A549 (cell line): Measurements from ENCODE around the gene DCUN1D4. TPM values are rescaled to one million over a fixed set of nuclear protein-coding genes. Genes with fewer than 3 reads are reported as not detected.

Experiments used
- ATAC-seq, 2 experiments: fragments of 200-7000 bp in 1 of 2; fragments of >200 bp in 1 of 2; cut with Nextera tagmentation in 1 of 2; cut with Tn5 transposase in 1 of 2; 3 replicates each; pipeline versions ENCODE4 v1.8.0 to v1.9.1; 2018 to 2020; ENCODE audit warnings: mild to moderate bottlenecking in 1 of 2, moderate library complexity in 1 of 2
- CTCF ChIA-PET: fragments of 300-600 bp; sonication (Branson Sonifier 250); formaldehyde crosslinking; extraction: SDS; loops from one replicate; lab custom pipeline; 2021; ENCODE audit warnings: antibody characterized with exemption, inconsistent platforms; lab: Yijun Ruan, JAX
- POLR2A ChIA-PET: fragments of 350-600 bp; formaldehyde crosslinking; extraction: SDS; loops from one replicate; lab custom pipeline; 2021; ENCODE audit warnings: antibody characterized with exemption, inconsistent platforms; lab: Yijun Ruan, JAX
- DNase-seq, 2 experiments: peaks; one replicate each; pipeline versions ENCODE4 v3.0.0 to v3.0.0-alpha.2; 2011 to 2016; ENCODE audit warnings: low read depth in 1 of 2, low spot score in 1 of 2
- FAIRE-seq: peaks from 2 replicates; lab custom pipeline; 2011; peaks lifted over from hg19 to GRCh38; lab: Jason Lieb, UNC
- H3K27ac ChIP-seq, 2 experiments: fragments of >200 bp; sonication (Bioruptor Twin); formaldehyde crosslinking; 3 replicates each; pipeline ENCODE4 v1.5.1; 2016 to 2017
- H3K4me1 ChIP-seq: fragments of >200 bp; sonication (Bioruptor Twin); formaldehyde crosslinking; 3 replicates; pipeline ENCODE4 v1.6.1; 2016
- H3K4me2 ChIP-seq: fragments of >200 bp; sonication (Bioruptor Twin); formaldehyde crosslinking; 3 replicates; pipeline ENCODE4 v1.6.1; 2016
- H3K4me3 ChIP-seq: fragments of >200 bp; sonication (Bioruptor Twin); formaldehyde crosslinking; 3 replicates; pipeline ENCODE4 v1.5.1; 2016
- H3K9me3 ChIP-seq: fragments of >200 bp; sonication (Bioruptor Twin); formaldehyde crosslinking; 3 replicates; pipeline ENCODE4 v1.6.1; 2016
- BCL3 ChIP-seq: fragments of >200 bp; sonication (Bioruptor Twin); formaldehyde crosslinking; IDR thresholded peaks from 3 replicates; pipeline ENCODE4 v1.6.1; 2016
- BHLHE40 ChIP-seq: IDR thresholded peaks from 2 replicates; pipeline ENCODE4 v1.6.1; 2012; ENCODE audit warnings: low read depth, low read length, inconsistent platforms
- CBX2 ChIP-seq: fragments of 200-600 bp; sonication (generic); IDR thresholded peaks from 2 replicates; pipeline ENCODE4 v1.6.1; 2016; ENCODE audit warnings: low read depth, mild to moderate bottlenecking, borderline replicate concordance
- CBX8 ChIP-seq: fragments of 200-600 bp; sonication (generic); IDR thresholded peaks from 2 replicates; pipeline ENCODE4 v1.6.1; 2016
- CHD4 ChIP-seq: fragments of 200-600 bp; sonication (generic); IDR thresholded peaks from 2 replicates; pipeline ENCODE4 v1.6.1; 2016; ENCODE audit warnings: antibody characterized with exemption, mild to moderate bottlenecking, borderline replicate concordance
- E2F6 ChIP-seq: IDR thresholded peaks from 2 replicates; pipeline ENCODE4 v1.6.1; 2012; ENCODE audit warnings: low read depth, borderline replicate concordance
- FOSL2 ChIP-seq, 2 experiments: fragments of 450-650 bp in 1 of 2; fragments of >200 bp in 1 of 2; sonication (Bioruptor Twin) in 1 of 2; formaldehyde crosslinking; IDR thresholded peaks; 2 replicates each; pipeline versions ENCODE4 v1.5.0 to v1.6.1; 2016 to 2020; ENCODE audit warnings: mild to moderate bottlenecking in 1 of 2, moderate library complexity in 1 of 2
- FOXS1 ChIP-seq: fragments of 250-450 bp; sonication (Bioruptor Pico); IDR thresholded peaks from 2 replicates; pipeline ENCODE4 v1.5.0; 2020; ENCODE audit warnings: mild to moderate bottlenecking, moderate library complexity
- HDAC2 ChIP-seq: fragments of 200-600 bp; sonication (generic); IDR thresholded peaks from 2 replicates; pipeline ENCODE4 v1.6.1; 2016
- HMGXB4 ChIP-seq: fragments of 250-450 bp; sonication (Bioruptor Pico); IDR thresholded peaks from 2 replicates; pipeline ENCODE4 v1.5.0; 2021; ENCODE audit warnings: mild to moderate bottlenecking, moderate library complexity, borderline replicate concordance
- HOXA7 ChIP-seq: fragments of 250-450 bp; sonication (Bioruptor Pico); IDR thresholded peaks from 2 replicates; pipeline ENCODE4 v1.5.0; 2020; ENCODE audit warnings: mild to moderate bottlenecking, moderate library complexity
- HOXB13 ChIP-seq: fragments of 250-450 bp; sonication (Bioruptor Pico); IDR thresholded peaks from 2 replicates; pipeline ENCODE4 v1.5.0; 2020; ENCODE audit warnings: low read depth, mild to moderate bottlenecking, moderate library complexity
- KDM5A ChIP-seq: fragments of 200-600 bp; sonication (generic); IDR thresholded peaks from 2 replicates; pipeline ENCODE4 v1.6.1; 2016; ENCODE audit warnings: antibody characterized with exemption, mild to moderate bottlenecking
- MAZ ChIP-seq: fragments of 150-350 bp; IDR thresholded peaks from 2 replicates; pipeline ENCODE4 v1.6.1; 2014; ENCODE audit warnings: antibody characterized with exemption, low read depth, low read length, borderline replicate concordance
- NFE2L2 ChIP-seq: fragments of 150-350 bp; conservative IDR thresholded peaks from 2 replicates; pipeline ENCODE4 v1.6.1; 2014; ENCODE audit warnings: low read length
- NPAS2 ChIP-seq: fragments of 250-450 bp; sonication (Bioruptor Pico); IDR thresholded peaks from 2 replicates; pipeline ENCODE4 v1.8.0; 2022; ENCODE audit warnings: mild to moderate bottlenecking, moderate library complexity, borderline replicate concordance
- NR3C1 ChIP-seq: fragments of >200 bp; sonication (Bioruptor Twin); formaldehyde crosslinking; IDR thresholded peaks from 3 replicates; pipeline ENCODE4 v1.6.1; 2017
- POLR2AphosphoS2 ChIP-seq: conservative IDR thresholded peaks from 2 replicates; pipeline ENCODE4 v1.6.1; 2012; ENCODE audit warnings: low read length, improper control_type of control experiment, inconsistent platforms
- RAD21 ChIP-seq, 2 experiments: fragments of >200 bp in 1 of 2; sonication (Bioruptor Twin) in 1 of 2; formaldehyde crosslinking in 1 of 2; IDR thresholded peaks in 1 of 2; conservative IDR thresholded peaks in 1 of 2; 2 replicates in 1 of 2; 3 replicates in 1 of 2; pipeline ENCODE4 v1.6.1; 2012 to 2018; ENCODE audit warnings: inconsistent platforms in 1 of 2
- RARB ChIP-seq: fragments of 250-450 bp; sonication (Bioruptor Pico); IDR thresholded peaks from 2 replicates; pipeline ENCODE4 v1.8.0; 2021; ENCODE audit warnings: mild to moderate bottlenecking, moderate library complexity
- RCOR1 ChIP-seq: fragments of 150-350 bp; IDR thresholded peaks from 2 replicates; pipeline ENCODE4 v1.6.1; 2014; ENCODE audit warnings: antibody characterized with exemption, low read length, low read depth
- TFCP2L1 ChIP-seq: fragments of 250-450 bp; sonication (Bioruptor Pico); IDR thresholded peaks from 2 replicates; pipeline ENCODE4 v1.5.0; 2021; ENCODE audit warnings: mild to moderate bottlenecking
- USF2 ChIP-seq: fragments of 450-650 bp; IDR thresholded peaks from 2 replicates; pipeline ENCODE4 v1.6.1; 2014; ENCODE audit warnings: antibody characterized with exemption
- ZSCAN20 ChIP-seq: fragments of 250-450 bp; sonication (Bioruptor Pico); IDR thresholded peaks from 2 replicates; pipeline ENCODE4 v1.8.0; 2022; ENCODE audit warnings: mild to moderate bottlenecking, moderate library complexity
- WGBS: methylation state at CpG from one replicate; pipeline ENCODE4 v1.1.6; 2017; ENCODE audit errors: missing lambda C conversion rate; 5-methylcytosine and 5-hydroxymethylcytosine counted together
- polyA plus RNA-seq, 4 experiments: library from polyadenylated mRNA; depleted of rRNA in 3 of 4; stranded (reverse); fragments of >200 nt; fragmentation: RNase III in 1 of 4; extraction: RNeasy Plus Mini Kit Qiagen cat#74134 plus additional on column Dnase treatment in 1 of 4; gene quantifications; 2 replicates in 3 of 4; 3 replicates in 1 of 4; pipeline ENCODE4 v1.2.3, GENCODE V29; 2011 to 2017

The DCUN1D4 gene
- polyA plus RNA-seq, 2 of the 4 experiments (the other 2 are of a cell fraction) = 25.2 to 65.0 TPM

GRCh38 chr4:51960486-51960885 lies 117.5 kb downstream of the DCUN1D4 start:
- DNase-seq (no peak), ATAC-seq (no peak), FAIRE-seq (no peak)
- CTCF ChIA-PET = no interaction called here
- no peaks in the 10 kb centered on the region for H3K9me3 ChIP-seq
- H3K4me2 ChIP-seq = no peak overlapping the region
- no peak overlapping the region for H3K4me3 ChIP-seq
- POLR2A ChIA-PET = no interaction called here
- WGBS = 7% methylated on average over 4 of the region's 4 CpGs
- H3K4me1 ChIP-seq = no peaks in the 10 kb centered on the region
- TF ChIP-seq NFE2L2 = no peak
- no peak for TF ChIP-seq RAD21 (conservative IDR thresholded peaks at IDR 0.05 in 1 of 2, IDR thresholded peaks at IDR 0.05 in 1 of 2)
- TF ChIP-seq POLR2AphosphoS2 = no peak
- no peak for TF ChIP-seq HMGXB4
- TF ChIP-seq HDAC2 = no peak
- TF ChIP-seq HOXA7 (CRISPR knock-in tag) = no peak
- H3K27ac ChIP-seq = no peak overlapping the region

GRCh38 chr4:51963841-51964517 lies 121.0 kb downstream of the DCUN1D4 start:
- ATAC-seq = no peak
- no peak for DNase-seq
- CTCF ChIA-PET = no interaction called here
- Histone ChIP-seq H3K4me3 (no peak overlapping the region), H3K27ac (no peak overlapping the region), H3K4me2 (no peak overlapping the region), H3K4me1 (no peaks in the 10 kb centered on the region), H3K9me3 (no peaks in the 10 kb centered on the region)
- 35% methylated on average over 4 of the region's 4 CpGs for WGBS
- no peak for FAIRE-seq
- no peak for TF ChIP-seq BHLHE40
- TF ChIP-seq NR3C1 = no peak
- no peak for TF ChIP-seq KDM5A
- no peak for TF ChIP-seq USF2
- TF ChIP-seq CBX8 = no peak
- no peak for TF ChIP-seq BCL3
- TF ChIP-seq FOXS1 (CRISPR knock-in tag) = no peak
- no peak for TF ChIP-seq E2F6
- no peak for TF ChIP-seq RCOR1
- TF ChIP-seq CHD4 = no peak
- no peak for TF ChIP-seq CBX2
- TF ChIP-seq FOSL2 (IDR thresholded peaks at IDR 0.05) = no peak
- no peak for TF ChIP-seq FOSL2 (CRISPR knock-in tag; IDR thresholded peaks at IDR 0.05)
- TF ChIP-seq RARB (CRISPR knock-in tag) = no peak
- no peak for TF ChIP-seq TFCP2L1
- TF ChIP-seq HOXB13 (CRISPR knock-in tag) = no peak
- TF ChIP-seq ZSCAN20 = no peak
- TF ChIP-seq MAZ = no peak
- TF ChIP-seq NPAS2 (CRISPR knock-in tag) = no peak
- POLR2A ChIA-PET = no interaction called here
